ENCODE measurements around the gene CTSZ.

DNA sequence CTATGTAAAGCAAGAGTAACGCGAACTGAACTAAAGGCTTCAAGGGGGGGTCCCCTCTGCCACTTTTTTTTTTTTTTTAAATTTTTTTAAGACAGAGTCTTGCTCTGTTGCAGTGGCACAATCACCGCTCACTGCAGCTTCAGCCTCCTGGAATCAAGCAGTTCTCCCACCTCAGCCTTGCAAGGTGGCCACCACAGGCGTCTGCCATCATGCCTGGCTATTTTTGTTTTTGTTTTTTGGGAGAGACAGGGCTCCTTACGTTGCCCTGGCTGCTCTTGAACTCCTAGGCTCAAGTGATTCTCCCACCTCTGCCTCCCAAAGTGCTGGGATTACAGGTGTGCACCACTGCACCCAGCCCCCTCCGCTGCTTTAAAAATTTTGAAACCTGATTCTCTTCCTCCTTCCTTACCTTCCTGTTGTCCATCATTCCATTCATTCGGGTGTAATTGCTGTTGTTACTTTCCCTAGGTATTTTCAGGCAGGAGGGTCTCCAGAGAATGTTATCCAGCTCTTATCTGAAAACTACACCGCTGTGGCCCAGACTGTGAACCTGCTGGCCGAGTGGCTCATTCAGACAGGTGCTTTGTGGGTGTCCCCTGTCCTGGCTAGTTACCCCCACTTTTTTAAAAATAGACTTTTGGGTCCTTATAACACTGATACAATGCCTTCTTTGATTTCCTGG, 20.6 kb downstream of the CTSZ start:
- TF ChIP-seq, protein P1, sequence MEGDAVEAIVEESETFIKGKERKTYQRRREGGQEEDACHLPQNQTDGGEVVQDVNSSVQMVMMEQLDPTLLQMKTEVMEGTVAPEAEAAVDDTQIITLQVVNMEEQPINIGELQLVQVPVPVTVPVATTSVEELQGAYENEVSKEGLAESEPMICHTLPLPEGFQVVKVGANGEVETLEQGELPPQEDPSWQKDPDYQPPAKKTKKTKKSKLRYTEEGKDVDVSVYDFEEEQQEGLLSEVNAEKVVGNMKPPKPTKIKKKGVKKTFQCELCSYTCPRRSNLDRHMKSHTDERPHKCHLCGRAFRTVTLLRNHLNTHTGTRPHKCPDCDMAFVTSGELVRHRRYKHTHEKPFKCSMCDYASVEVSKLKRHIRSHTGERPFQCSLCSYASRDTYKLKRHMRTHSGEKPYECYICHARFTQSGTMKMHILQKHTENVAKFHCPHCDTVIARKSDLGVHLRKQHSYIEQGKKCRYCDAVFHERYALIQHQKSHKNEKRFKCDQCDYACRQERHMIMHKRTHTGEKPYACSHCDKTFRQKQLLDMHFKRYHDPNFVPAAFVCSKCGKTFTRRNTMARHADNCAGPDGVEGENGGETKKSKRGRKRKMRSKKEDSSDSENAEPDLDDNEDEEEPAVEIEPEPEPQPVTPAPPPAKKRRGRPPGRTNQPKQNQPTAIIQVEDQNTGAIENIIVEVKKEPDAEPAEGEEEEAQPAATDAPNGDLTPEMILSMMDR (IDR thresholded peaks at IDR 0.05), result no peak
- no peak for TF ChIP-seq POLR2A (IDR thresholded peaks at IDR 0.05)
